ENCODE data around the gene PKP4. TPM values are rescaled to one million over a fixed set of nuclear protein-coding genes. Genes with fewer than 3 reads are reported as not detected.

The PKP4 gene
- total and polyA plus RNA-seq, 3 donors from 2014 or later: 42.5 to 60.5 (median 60.0) TPM

DNA sequence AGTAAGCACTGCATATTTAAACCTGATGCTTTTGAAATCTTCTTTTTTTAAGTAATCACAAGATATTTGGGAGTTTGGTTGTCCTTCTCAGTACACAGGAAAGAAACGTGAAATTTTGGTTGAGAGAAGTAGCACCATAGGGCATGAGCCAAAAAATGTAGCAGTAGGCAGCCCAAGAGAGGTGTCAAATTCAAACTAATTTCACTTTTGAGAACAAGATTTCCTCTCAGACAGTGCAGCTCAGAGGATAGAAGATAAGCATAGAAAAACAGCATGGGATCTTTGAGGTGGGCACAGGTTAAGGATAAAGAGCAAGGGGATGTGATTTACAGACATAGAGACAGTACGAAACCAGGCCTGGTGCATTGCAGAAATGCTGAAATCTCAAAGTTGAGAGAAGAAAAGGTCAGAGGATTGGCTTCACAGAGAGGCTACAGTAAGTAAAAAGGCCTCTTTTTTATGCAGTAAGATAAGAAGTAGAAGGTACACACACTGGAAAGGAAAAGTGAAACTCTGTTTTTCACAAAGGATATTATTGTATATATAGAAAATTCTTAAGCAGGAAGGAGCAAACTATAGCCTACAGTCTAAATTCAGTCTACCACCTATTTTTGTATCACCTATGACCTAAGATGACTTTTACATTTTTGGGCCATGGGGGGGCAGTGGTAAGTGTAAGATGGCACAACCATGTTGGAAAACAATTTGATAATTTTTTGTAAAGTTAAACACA lies 89.8 kb downstream of the PKP4 start:
- Histone ChIP-seq H3K4me3 (no peak overlapping the region), H3K27me3 (no peaks in the 10 kb centered on the region), H3K27ac (no peak overlapping the region), H3K4me1 (no peaks in the 10 kb centered on the region), H3K36me3 (ENCODE audit: low read depth, missing control alignments) (no peaks in the 10 kb centered on the region), H3K9me3 (no peaks in the 10 kb centered on the region)
- intact Hi-C loops (cut with DNase I; ENCODE audit: low total_unique reads): no loop called here
- 60 to 71% methylated on average over 2 of the region's 2 CpGs for WGBS, 2 donors
- TF ChIP-seq, protein P1, sequence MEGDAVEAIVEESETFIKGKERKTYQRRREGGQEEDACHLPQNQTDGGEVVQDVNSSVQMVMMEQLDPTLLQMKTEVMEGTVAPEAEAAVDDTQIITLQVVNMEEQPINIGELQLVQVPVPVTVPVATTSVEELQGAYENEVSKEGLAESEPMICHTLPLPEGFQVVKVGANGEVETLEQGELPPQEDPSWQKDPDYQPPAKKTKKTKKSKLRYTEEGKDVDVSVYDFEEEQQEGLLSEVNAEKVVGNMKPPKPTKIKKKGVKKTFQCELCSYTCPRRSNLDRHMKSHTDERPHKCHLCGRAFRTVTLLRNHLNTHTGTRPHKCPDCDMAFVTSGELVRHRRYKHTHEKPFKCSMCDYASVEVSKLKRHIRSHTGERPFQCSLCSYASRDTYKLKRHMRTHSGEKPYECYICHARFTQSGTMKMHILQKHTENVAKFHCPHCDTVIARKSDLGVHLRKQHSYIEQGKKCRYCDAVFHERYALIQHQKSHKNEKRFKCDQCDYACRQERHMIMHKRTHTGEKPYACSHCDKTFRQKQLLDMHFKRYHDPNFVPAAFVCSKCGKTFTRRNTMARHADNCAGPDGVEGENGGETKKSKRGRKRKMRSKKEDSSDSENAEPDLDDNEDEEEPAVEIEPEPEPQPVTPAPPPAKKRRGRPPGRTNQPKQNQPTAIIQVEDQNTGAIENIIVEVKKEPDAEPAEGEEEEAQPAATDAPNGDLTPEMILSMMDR (IDR thresholded peaks at IDR 0.05): no peak
- TF ChIP-seq POLR2A (IDR thresholded peaks at IDR 0.05): no peak
- no peak for DNase-seq

GRCh38 chr2:158553257-158553656 lies 96.5 kb downstream of the PKP4 start:
- intact Hi-C loops (cut with DNase I; ENCODE audit: low total_unique reads): no loop called here
- no peak overlapping the region for H3K4me3 ChIP-seq
- 87 to 94% methylated on average over 3 of the region's 3 CpGs for WGBS, 2 donors
- no peak for TF ChIP-seq POLR2A (IDR thresholded peaks at IDR 0.05)
- TF ChIP-seq, protein P1 (IDR thresholded peaks at IDR 0.05): no peak
- H3K36me3 ChIP-seq (ENCODE audit: low read depth, missing control alignments): no peaks in the 10 kb centered on the region
- no peaks in the 10 kb centered on the region for H3K27me3 ChIP-seq
- DNase-seq: no peak
- H3K4me1 ChIP-seq: no peaks in the 10 kb centered on the region
- H3K27ac ChIP-seq: no peak overlapping the region
- no peaks in the 10 kb centered on the region for H3K9me3 ChIP-seq

- Histone ChIP-seq H3K27ac (no peak overlapping the region), H3K9me3 (no peaks in the 10 kb centered on the region), H3K27me3 (no peaks in the 10 kb centered on the region), H3K4me1 (no peaks in the 10 kb centered on the region), H3K36me3 (ENCODE audit: low read depth, missing control alignments) (no peaks in the 10 kb centered on the region), H3K4me3 (no peak overlapping the region)
- TF ChIP-seq POLR2A (IDR thresholded peaks at IDR 0.05): no peak
- TF ChIP-seq, protein P1 (IDR thresholded peaks at IDR 0.05): no peak
- intact Hi-C loops (cut with DNase I; ENCODE audit: low total_unique reads): no loop called here
- WGBS, 2 donors: 84 to 90% methylated on average over 1 of the region's 1 CpG
- DNase-seq: no peak
Measured at GRCh38 chr2:158554996-158555395, 98.2 kb downstream of the PKP4 start.

GRCh38 chr2:158556124-158556523 lies 99.4 kb downstream of the PKP4 start:
- Histone ChIP-seq H3K4me1 (no peaks in the 10 kb centered on the region), H3K27me3 (no peaks in the 10 kb centered on the region), H3K4me3 (no peak overlapping the region), H3K27ac (no peak overlapping the region), H3K9me3 (no peaks in the 10 kb centered on the region), H3K36me3 (ENCODE audit: low read depth, missing control alignments) (no peaks in the 10 kb centered on the region)
- DNase-seq: no peak
- 94 to 95% methylated on average over 3 of the region's 3 CpGs for WGBS, 2 donors
- intact Hi-C loops (cut with DNase I; ENCODE audit: low total_unique reads): no loop called here
- TF ChIP-seq, protein P1 (IDR thresholded peaks at IDR 0.05): no peak
- no peak for TF ChIP-seq POLR2A (IDR thresholded peaks at IDR 0.05)

GRCh38 chr2:158557752-158558151 lies 101.0 kb downstream of the PKP4 start:
- Histone ChIP-seq H3K4me3 (no peak overlapping the region), H3K27me3 (no peaks in the 10 kb centered on the region), H3K27ac (no peak overlapping the region), H3K9me3 (no peaks in the 10 kb centered on the region), H3K4me1 (no peaks in the 10 kb centered on the region), H3K36me3 (ENCODE audit: low read depth, missing control alignments) (no peaks in the 10 kb centered on the region)
- intact Hi-C loops (cut with DNase I; ENCODE audit: low total_unique reads): no loop called here
- TF ChIP-seq, protein P1 (IDR thresholded peaks at IDR 0.05): no peak
- no peak for TF ChIP-seq POLR2A (IDR thresholded peaks at IDR 0.05)
- no peak for DNase-seq
- 91 to 94% methylated on average over 2 of the region's 2 CpGs for WGBS, 2 donors
